ENCODE results near the gene AXL.
A peak's percentile ranks its signal among the peaks of the same experiment; 100 is the strongest.

DNA sequence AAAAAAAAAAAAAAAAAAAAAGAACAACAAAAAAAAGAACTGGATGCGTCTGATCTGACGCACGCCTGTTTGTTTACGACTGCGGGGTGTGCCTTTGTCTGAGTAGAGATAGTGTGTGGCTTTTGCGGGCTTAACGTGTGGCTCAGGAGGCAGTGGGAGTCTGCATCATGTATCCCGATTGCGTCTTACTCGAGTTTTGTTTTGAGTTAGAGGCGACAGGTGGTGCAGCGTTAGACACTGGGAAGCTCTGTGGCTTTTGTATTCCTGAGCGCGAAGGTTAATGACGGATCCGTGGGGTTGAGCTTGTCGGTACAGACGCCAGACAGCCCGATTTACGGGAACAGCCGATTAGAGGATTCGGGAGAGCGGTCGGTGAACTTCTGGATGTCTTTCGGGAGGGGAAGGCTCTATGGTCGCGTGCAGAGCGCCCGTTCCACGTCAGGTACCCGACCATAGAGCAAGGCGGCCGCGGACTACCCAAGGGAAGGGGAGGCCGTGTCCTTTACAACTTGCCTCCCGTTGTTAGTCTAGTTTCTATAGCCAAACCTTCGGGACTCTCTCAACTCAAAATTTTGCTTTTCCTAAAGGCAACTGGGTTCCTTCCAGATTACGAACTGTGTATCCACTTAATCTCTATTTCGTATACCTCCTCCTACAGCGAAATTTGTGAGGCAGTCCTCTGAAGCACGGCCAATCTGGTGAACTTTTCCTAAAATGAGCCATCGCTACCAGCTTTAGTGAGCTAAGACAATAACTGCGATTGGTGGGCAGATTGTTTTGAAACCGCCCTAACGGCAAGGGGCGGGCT, 44.2 kb downstream of the AXL start:
- peak; percentile 76 to 93 for TF ChIP-seq POLR2A (IDR thresholded peaks at IDR 0.05)
- TF ChIP-seq, protein P1, sequence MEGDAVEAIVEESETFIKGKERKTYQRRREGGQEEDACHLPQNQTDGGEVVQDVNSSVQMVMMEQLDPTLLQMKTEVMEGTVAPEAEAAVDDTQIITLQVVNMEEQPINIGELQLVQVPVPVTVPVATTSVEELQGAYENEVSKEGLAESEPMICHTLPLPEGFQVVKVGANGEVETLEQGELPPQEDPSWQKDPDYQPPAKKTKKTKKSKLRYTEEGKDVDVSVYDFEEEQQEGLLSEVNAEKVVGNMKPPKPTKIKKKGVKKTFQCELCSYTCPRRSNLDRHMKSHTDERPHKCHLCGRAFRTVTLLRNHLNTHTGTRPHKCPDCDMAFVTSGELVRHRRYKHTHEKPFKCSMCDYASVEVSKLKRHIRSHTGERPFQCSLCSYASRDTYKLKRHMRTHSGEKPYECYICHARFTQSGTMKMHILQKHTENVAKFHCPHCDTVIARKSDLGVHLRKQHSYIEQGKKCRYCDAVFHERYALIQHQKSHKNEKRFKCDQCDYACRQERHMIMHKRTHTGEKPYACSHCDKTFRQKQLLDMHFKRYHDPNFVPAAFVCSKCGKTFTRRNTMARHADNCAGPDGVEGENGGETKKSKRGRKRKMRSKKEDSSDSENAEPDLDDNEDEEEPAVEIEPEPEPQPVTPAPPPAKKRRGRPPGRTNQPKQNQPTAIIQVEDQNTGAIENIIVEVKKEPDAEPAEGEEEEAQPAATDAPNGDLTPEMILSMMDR (IDR thresholded peaks at IDR 0.05) = no peak

Data from Peyer's patch (tissue), 4 donors.